Thoracic aorta (tissue), 2 donors: Measurements from ENCODE around the gene CCL25. TPM values are rescaled to one million over a fixed set of nuclear protein-coding genes. Genes with fewer than 3 reads are reported as not detected.
A peak's percentile ranks its signal among the peaks of the same experiment; 100 is the strongest.

Source experiments
- ATAC-seq: fragments of 150-250 bp; one replicate; pipeline ENCODE4 v1.8.0; 2017; ENCODE audit warnings: low read depth; ENCODE audit not compliant: insufficient number of reproducible peaks, low FRiP score
- DNase-seq: peaks from one replicate; pipeline ENCODE4 v3.0.0-alpha.2; 2020; ENCODE audit warnings: low spot score
- H3K27ac ChIP-seq, 2 donors: fragments of 200-600 bp; sonication (generic); 1 replicate in 1 of 2; 2 replicates in 1 of 2; pipeline ENCODE4 v1.5.1; 2016; ENCODE audit warnings: mild to moderate bottlenecking in 2 of 2, moderate library complexity in 2 of 2
- H3K27me3 ChIP-seq: fragments of 200-600 bp; sonication (generic); replicated peaks from 2 replicates; pipeline ENCODE4 v1.6.0; 2016; ENCODE audit warnings: mild to moderate bottlenecking; ENCODE audit not compliant: insufficient read depth
- H3K36me3 ChIP-seq: fragments of 200-600 bp; sonication (generic); one replicate; pipeline ENCODE4 v1.5.1; 2016
- H3K4me1 ChIP-seq, 2 donors: fragments of 200-600 bp; sonication (generic); 1 replicate in 1 of 2; 2 replicates in 1 of 2; pipeline versions ENCODE4 v1.5.1 to v1.6.0; 2016; ENCODE audit warnings: low read depth in 2 of 2, mild to moderate bottlenecking in 1 of 2; ENCODE audit not compliant: control insufficient read depth in 1 of 2
- H3K4me3 ChIP-seq: fragments of 200-600 bp; sonication (generic); 2 replicates; pipeline ENCODE4 v1.5.1; 2016; ENCODE audit warnings: mild to moderate bottlenecking
- H3K9me3 ChIP-seq: fragments of 200-600 bp; sonication (generic); 2 replicates; pipeline ENCODE4 v1.5.1; 2016
- CTCF ChIP-seq: fragments of 200-600 bp; sonication (generic); IDR thresholded peaks from one replicate; pipeline ENCODE4 v1.5.1; 2019; ENCODE audit warnings: antibody characterized with exemption
- total RNA-seq, 2 donors: library from RNA; depleted of rRNA; stranded (reverse); fragments of >200 nt; gene quantifications; one replicate each; pipeline versions ENCODE4 v1.1.0 to v1.2.3, GENCODE V29; 2016

The CCL25 gene
- not detected for total RNA-seq

- DNase-seq (no peak), ATAC-seq (no peak)
- H3K4me1 ChIP-seq: peaks cover 0 to 5% of the 10 kb centered on the region in 2 donors
- no peaks in the 10 kb centered on the region for H3K9me3 ChIP-seq
- H3K27me3 ChIP-seq: no peaks in the 10 kb centered on the region
- no peak within 1 kb of the TSS for H3K27ac ChIP-seq
- H3K36me3 ChIP-seq: no peaks in the 10 kb centered on the region
- no peak within 1 kb of the TSS for H3K4me3 ChIP-seq
- TF ChIP-seq CTCF: no peak
These were observed at the start of gene CCL25 for GRCh38 chr19:8052464-8052859. CCL25 (plus strand) TSS chr19:8052760; CDS start chr19:8053050, 290 bp downstream.

GRCh38 chr19:8004001-8004400 is 48.6 kb upstream of the CCL25 start:
- Histone ChIP-seq H3K4me3 (peak overlapping the region; percentile 85), H3K36me3 (no peaks in the 10 kb centered on the region), H3K4me1 (peaks cover 29 to 46% of the 10 kb centered on the region in 2 donors), H3K27ac (no peak overlapping the region), H3K9me3 (no peaks in the 10 kb centered on the region), H3K27me3 (no peaks in the 10 kb centered on the region)
- ATAC-seq (no peak), DNase-seq (no peak)
- no peak for TF ChIP-seq CTCF

GRCh38 chr19:8004723-8005513 is 47.6 kb upstream of the CCL25 start:
- H3K4me1 ChIP-seq: peaks cover 29 to 46% of the 10 kb centered on the region in 2 donors
- no peak for TF ChIP-seq CTCF
- DNase-seq: no peak
- no peak overlapping the region for H3K27ac ChIP-seq
- no peaks in the 10 kb centered on the region for H3K27me3 ChIP-seq
- H3K9me3 ChIP-seq: no peaks in the 10 kb centered on the region
- peak; percentile 13 for ATAC-seq
- H3K36me3 ChIP-seq: no peaks in the 10 kb centered on the region
- H3K4me3 ChIP-seq: peak overlapping the region; percentile 85

- peak within 1 kb of the TSS; percentile 92 for H3K4me3 ChIP-seq
- H3K27ac ChIP-seq: peak within 1 kb of the TSS; percentile 71 to 81
- no peaks in the 10 kb centered on the region for H3K36me3 ChIP-seq
- no peaks in the 10 kb centered on the region for H3K27me3 ChIP-seq
- peak; percentile 88 for ATAC-seq
- peaks cover 29 to 39% of the 10 kb centered on the region in 2 donors for H3K4me1 ChIP-seq
- TF ChIP-seq CTCF: no peak
- peak; percentile 28 for DNase-seq
- H3K9me3 ChIP-seq: no peaks in the 10 kb centered on the region
These were observed 46.9 kb upstream of the CCL25 start, which contains the start of gene ELAVL1 for GRCh38 chr19:8005534-8006256. ELAVL1 (minus strand) TSS chr19:8005641; CDS start chr19:7991815, 13,826 bp downstream.

GRCh38 chr19:8017808-8018207 is 34.8 kb upstream of the CCL25 start:
- H3K27me3 ChIP-seq: no peaks in the 10 kb centered on the region
- ATAC-seq: no peak
- H3K27ac ChIP-seq: no peak overlapping the region
- no peak for DNase-seq
- TF ChIP-seq CTCF: no peak
- H3K9me3 ChIP-seq: no peaks in the 10 kb centered on the region
- no peaks in the 10 kb centered on the region for H3K4me1 ChIP-seq
- no peaks in the 10 kb centered on the region for H3K36me3 ChIP-seq
- no peak overlapping the region for H3K4me3 ChIP-seq
